ENCODE results near the gene EN2. TPM values are rescaled to one million over a fixed set of nuclear protein-coding genes. Genes with fewer than 3 reads are reported as not detected.

EN2 gene
- total RNA-seq, 1 donor from 2014 or later: not detected

DNA sequence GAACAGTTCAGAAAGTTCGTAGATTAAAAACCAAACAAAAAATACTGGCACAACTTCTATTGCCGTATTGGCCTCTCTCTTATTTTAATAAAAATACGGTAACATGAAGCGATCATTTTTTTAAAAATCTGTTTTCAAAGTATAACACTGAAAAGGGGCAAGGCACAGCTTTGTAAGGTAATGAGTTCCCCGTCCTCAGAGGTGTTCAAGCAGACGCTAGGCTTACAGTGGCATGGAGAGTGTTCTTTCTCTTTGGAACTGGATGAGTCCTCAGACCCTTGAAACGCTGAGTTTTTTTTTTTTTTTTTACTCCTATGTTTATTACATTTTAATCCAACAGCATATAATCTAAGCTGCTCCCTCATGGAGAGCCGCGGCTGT, 7.8 kb downstream of the EN2 start:
- TF ChIP-seq, protein P1, sequence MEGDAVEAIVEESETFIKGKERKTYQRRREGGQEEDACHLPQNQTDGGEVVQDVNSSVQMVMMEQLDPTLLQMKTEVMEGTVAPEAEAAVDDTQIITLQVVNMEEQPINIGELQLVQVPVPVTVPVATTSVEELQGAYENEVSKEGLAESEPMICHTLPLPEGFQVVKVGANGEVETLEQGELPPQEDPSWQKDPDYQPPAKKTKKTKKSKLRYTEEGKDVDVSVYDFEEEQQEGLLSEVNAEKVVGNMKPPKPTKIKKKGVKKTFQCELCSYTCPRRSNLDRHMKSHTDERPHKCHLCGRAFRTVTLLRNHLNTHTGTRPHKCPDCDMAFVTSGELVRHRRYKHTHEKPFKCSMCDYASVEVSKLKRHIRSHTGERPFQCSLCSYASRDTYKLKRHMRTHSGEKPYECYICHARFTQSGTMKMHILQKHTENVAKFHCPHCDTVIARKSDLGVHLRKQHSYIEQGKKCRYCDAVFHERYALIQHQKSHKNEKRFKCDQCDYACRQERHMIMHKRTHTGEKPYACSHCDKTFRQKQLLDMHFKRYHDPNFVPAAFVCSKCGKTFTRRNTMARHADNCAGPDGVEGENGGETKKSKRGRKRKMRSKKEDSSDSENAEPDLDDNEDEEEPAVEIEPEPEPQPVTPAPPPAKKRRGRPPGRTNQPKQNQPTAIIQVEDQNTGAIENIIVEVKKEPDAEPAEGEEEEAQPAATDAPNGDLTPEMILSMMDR (conservative IDR thresholded peaks at IDR 0.05; ENCODE audit: low read depth, low read length): no peak
- H3K4me3 ChIP-seq (ENCODE audit: low read depth, low read length): no peak overlapping the region
- no peak for DNase-seq (ENCODE audit: low read depth)

DNA sequence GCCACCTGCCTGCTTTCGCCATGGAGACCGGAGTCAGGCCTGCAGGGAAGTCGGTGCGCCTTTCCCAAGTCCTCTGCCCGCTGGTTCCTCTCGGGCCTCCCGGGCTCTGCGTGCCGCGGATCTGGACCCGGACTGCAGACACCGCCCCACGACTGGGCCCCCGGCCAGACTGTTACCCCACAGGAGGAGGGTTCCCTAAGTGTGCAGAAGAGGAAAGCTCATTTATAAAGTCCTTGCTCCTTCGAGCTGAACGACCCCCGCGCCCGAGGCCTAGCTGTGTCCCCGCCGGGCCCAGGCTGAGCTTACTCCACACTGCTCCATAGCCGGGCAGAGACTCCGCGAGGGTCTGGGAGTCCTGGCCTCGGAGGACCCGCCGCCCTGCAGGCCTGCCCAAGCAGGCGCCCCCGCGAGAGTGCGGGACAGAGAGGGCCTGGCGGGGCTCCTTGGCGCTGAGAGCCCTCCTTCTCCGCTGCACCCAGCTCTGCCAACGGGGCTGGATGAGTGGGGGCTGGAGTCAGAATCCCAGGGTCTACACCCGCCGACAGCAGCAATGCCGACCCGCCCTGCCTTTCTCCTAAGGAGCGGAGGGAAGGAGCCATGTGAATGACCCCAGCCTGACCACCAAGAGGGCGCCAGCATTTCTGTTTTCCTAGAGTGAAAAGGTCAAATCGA, 8.3 kb downstream of the EN2 start:
- no peak for DNase-seq (ENCODE audit: low read depth)
- TF ChIP-seq, protein P1 (conservative IDR thresholded peaks at IDR 0.05; ENCODE audit: low read depth, low read length): no peak
- H3K4me3 ChIP-seq (ENCODE audit: low read depth, low read length): no peak overlapping the region

DNA sequence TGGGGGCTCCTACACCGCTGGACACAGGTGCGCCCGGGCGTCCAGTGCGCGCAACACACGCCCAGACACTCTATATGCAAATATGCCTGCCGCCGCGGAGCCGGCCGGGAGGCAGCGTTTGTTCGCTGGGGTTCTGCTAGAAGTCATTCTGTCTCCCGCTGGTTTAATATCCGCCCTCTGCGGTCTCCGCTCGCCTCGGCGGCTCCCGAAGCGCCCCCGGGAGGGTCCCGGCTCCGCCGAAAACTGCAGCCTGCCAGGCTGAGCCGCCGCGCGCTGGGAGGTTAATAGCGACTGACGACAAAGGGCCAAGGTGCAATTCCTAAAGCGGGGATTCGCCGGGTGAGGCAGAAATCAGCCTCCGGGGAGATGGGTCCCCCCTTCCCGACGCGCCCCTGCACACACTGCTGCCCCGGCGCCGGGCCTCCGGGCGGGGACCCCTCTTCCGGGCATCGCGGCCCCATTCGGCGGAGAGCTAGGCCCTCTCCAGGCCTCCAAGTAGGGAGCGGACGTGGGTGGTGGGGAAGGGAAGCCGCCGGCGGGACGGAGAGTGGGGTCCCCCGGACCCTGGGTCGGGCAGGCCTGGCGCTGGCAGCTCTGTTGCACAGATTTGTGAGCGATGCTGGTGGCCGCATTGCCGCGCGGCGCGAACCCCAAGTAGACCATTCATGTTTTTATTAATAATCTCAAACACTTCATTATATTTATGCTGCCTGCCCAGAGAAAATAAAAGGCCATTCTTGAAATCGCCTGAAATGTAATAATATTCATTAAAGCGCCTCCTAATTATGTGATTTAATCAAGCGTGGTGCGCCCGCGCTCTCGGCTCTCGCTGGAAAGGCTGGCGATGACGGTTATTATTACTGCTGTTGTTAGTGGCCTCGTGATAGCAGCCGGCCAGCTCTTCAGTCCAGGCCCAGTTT, 9.1 kb downstream of the EN2 start:
- no peak overlapping the region for H3K4me3 ChIP-seq (ENCODE audit: low read depth, low read length)
- TF ChIP-seq, protein P1 (conservative IDR thresholded peaks at IDR 0.05; ENCODE audit: low read depth, low read length): peak; percentile 14
- no peak for DNase-seq (ENCODE audit: low read depth)

DNA sequence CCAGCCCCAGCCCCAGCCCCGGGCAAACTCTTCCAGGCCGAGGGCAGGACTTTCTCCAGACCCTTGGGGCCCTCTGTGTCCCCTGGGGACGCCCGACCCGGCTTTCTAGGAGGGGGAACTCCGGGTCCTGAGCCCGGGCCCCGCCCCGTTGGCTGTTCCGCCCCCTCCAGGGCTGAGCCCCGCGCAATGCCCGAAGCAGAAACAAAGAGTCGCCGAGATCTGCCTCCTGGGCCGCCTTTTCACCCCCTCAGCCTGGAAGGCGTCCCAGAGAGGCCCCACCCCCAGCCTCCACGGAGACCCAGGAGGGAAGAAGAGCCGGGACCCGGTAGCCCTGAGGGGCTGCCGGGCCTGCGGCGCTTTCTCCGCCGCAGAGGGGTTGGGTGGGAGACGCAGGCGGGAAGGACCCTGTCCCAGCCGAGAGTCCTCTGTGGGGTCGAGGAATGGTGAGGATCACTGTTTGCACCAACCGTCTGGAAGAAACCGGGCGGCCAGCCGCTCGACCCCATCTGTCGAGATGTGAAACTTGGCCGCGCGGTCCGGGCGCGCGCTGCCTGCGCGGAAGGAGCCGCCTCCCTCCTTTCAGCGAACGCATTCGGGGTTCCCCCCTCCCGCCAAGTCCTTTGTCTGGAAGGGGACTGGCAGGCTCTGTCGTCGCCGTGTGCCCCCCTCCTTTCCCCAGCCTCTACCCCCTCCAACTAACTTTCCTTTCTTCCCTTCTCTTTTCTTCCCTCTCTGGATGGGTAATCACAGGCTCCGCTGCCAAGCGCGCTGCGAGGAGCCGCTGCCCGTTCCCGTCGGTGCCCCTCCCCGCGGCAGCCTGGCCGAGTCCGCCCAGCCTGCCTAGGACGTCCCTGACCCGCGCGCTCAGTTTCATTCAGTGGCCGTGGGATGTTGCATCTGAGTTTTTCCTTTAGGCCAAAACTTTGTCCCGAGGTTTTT, 10.2 kb downstream of the EN2 start:
- TF ChIP-seq, protein P1 (conservative IDR thresholded peaks at IDR 0.05; ENCODE audit: low read depth, low read length): no peak
- H3K4me3 ChIP-seq (ENCODE audit: low read depth, low read length): peak overlapping the region; percentile 23

DNA sequence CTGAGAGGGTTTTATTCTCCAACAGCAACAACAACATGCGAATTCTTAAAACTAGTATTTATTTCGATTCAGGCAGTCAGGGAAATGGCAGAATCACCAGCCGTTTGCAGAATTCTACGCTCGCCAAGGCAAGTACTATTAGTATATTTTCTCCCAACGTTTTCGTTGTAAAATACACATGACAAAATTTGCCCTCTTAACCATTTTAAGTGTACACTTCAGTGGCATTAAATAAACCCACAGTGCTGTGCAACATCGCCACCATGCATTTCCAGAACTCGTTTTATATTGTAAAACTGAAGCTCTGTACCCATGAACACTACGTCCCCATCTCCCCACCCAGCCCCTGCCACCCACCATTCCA, 10.8 kb downstream of the EN2 start:
- TF ChIP-seq, protein P1 (conservative IDR thresholded peaks at IDR 0.05; ENCODE audit: low read depth, low read length): no peak
- DNase-seq (ENCODE audit: low read depth): no peak

More for the DNA sequence above, 10.2 kb downstream of the EN2 start:
- DNase-seq (ENCODE audit: low read depth): no peak

DNA sequence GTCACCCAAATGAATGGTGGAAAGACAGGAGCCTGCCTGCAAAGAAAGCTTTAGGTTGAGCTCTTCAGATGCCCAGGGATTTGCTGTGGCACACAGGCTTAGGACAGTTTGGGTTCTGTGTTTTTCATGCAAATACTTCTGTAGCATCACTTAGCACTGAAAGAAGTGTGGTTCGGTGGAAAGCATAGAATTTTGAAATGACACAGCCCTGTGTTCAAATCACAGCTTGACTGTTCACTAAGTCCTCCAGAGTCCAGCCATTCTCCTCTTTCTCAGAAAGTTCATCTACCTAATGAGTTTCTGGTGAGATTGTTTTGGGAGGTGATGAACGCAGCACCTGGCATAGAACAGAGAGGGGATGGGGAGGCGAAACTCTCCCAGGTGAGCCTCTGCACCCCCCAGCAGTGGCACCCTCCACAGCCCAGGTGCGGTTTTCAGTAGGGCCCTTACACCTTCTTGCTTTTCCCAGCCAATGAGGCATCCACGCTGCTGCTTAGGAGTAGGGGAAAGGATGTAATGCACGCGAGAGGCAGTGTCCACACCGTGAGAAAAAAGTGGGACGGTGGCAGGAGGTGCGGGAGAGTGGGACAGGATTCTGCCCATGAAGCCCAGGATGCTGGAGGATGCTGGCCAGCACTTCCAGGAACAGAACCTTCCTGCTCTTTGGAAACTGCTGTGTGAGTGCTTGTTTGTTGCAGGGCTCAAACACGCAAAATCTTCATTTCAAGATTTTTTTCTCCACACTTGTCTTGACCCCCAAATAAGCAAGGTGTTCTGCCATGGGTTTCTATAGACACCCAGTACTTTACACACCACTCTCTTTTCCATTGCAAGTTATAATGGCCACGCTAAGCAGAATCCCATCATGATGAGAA, 11.6 kb downstream of the EN2 start:
- no peak overlapping the region for H3K4me3 ChIP-seq (ENCODE audit: low read depth, low read length)
- TF ChIP-seq, protein P1 (conservative IDR thresholded peaks at IDR 0.05; ENCODE audit: low read depth, low read length): no peak
- DNase-seq (ENCODE audit: low read depth): no peak

More for the DNA sequence above, 10.8 kb downstream of the EN2 start:
- H3K4me3 ChIP-seq (ENCODE audit: low read depth, low read length): no peak overlapping the region
